A549 (cell line): Measurements from ENCODE around the gene WIZ.

Source experiments
- MAX ChIP-seq: IDR thresholded peaks from 2 replicates; pipeline ENCODE4 v1.6.1; 2012
- MAZ ChIP-seq: fragments of 150-350 bp; IDR thresholded peaks from 2 replicates; pipeline ENCODE4 v1.6.1; 2014; ENCODE audit warnings: antibody characterized with exemption, low read depth, low read length, borderline replicate concordance
- NR3C1 ChIP-seq: fragments of >200 bp; sonication (Bioruptor Twin); formaldehyde crosslinking; IDR thresholded peaks from 3 replicates; pipeline ENCODE4 v1.6.1; 2017
- TP53 ChIP-seq: fragments of 250-450 bp; sonication (Bioruptor Pico); IDR thresholded peaks from 2 replicates; pipeline ENCODE4 v1.5.0; 2021; ENCODE audit warnings: mild to moderate bottlenecking, moderate library complexity
- TF ChIP-seq, protein P1 (sequence below): fragments of >200 bp; sonication (Bioruptor Twin); formaldehyde crosslinking; IDR thresholded peaks from 3 replicates; pipeline ENCODE4 v1.5.1; 2016

DNA sequence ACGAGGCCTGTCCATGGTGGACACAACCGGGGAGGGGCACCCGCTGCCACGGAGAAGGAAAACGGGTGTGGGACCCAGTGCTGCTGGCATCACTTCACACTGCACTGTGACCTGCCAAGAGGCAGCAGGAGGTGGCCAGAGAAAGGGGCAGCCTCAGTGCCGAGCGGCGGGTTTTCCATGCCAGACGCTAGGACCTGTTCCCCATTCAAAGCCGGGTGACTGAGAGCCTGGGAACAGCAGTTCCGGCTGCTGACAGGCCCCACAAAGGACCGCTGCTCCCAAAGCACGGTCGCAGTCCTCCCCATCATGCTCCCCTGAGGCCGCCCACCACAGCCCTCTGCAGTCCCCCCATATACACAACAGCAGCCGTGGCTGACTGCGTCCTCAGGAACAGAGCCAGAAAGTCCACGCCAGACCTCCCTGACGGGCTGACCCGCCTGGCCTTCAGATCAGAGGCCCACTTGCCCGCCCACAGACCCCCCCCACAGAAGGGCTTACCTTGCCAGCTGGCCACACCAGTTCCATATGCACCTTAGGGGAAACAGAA, 75.6 kb downstream of the WIZ start:
- TF ChIP-seq TP53: no peak
- TF ChIP-seq, protein P1, sequence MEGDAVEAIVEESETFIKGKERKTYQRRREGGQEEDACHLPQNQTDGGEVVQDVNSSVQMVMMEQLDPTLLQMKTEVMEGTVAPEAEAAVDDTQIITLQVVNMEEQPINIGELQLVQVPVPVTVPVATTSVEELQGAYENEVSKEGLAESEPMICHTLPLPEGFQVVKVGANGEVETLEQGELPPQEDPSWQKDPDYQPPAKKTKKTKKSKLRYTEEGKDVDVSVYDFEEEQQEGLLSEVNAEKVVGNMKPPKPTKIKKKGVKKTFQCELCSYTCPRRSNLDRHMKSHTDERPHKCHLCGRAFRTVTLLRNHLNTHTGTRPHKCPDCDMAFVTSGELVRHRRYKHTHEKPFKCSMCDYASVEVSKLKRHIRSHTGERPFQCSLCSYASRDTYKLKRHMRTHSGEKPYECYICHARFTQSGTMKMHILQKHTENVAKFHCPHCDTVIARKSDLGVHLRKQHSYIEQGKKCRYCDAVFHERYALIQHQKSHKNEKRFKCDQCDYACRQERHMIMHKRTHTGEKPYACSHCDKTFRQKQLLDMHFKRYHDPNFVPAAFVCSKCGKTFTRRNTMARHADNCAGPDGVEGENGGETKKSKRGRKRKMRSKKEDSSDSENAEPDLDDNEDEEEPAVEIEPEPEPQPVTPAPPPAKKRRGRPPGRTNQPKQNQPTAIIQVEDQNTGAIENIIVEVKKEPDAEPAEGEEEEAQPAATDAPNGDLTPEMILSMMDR: no peak
- TF ChIP-seq MAZ: no peak
- TF ChIP-seq NR3C1: no peak
- TF ChIP-seq MAX: no peak
